ENCODE data around the gene TSC22D4. TPM values are rescaled to one million over a fixed set of nuclear protein-coding genes. Genes with fewer than 3 reads are reported as not detected.
A peak's percentile ranks its signal among the peaks of the same experiment; 100 is the strongest.
"Not testable (repeated sequence)": the region's sequence is repeated elsewhere in the genome, so short reads cannot be mapped to it uniquely, and the experiment has no call there.

TSC22D4 gene
- 39.4 TPM for polyA plus RNA-seq (2012; ENCODE audit: low read depth, missing spikeins)

GRCh38 chr7:100478958-100479660 lies at the start of gene TSC22D4:
TSS of gene TSC22D4 (minus strand) at chr7:100479214. CDS start at chr7:100478038, 1,176 bp downstream.
- peak; percentile 94 for FAIRE-seq

GRCh38 chr7:100528108-100528866 lies 49.3 kb upstream of the TSC22D4 start:
- not testable (repeated sequence) for DNase-seq (ENCODE audit: insufficient read length, low spot score); FAIRE-seq

More at GRCh38 chr7:100478958-100479660, at the start of gene TSC22D4:
- TF ChIP-seq POLR2AphosphoS5 (IDR thresholded peaks at IDR 0.05; ENCODE audit: low read depth, low read length) (peak; percentile 74), POU2F2 (IDR thresholded peaks at IDR 0.05; ENCODE audit: low read depth, low read length) (no peak), SPI1 (IDR thresholded peaks at IDR 0.05; ENCODE audit: low read depth, low read length) (peak; percentile 44), POLR2A (IDR thresholded peaks at IDR 0.05; ENCODE audit: low read depth, low read length) (peak; percentile 69; the same call in 1 of the 2 replicates), TAF1 (IDR thresholded peaks at IDR 0.05; ENCODE audit: low read depth, low read length) (peak; percentile 32), PAX5 (IDR thresholded peaks at IDR 0.05; ENCODE audit: insufficient read depth, low read length, severe bottlenecking) (no peak)
- DNase-seq (ENCODE audit: insufficient read length, low spot score) = peak; percentile 92

- not testable (repeated sequence) for FAIRE-seq; DNase-seq (ENCODE audit: insufficient read length, low spot score)
Measured at GRCh38 chr7:100523192-100523591, 44.2 kb upstream of the TSC22D4 start.

- FAIRE-seq; DNase-seq (ENCODE audit: insufficient read length, low spot score): not testable (repeated sequence)
- peak; percentile 55 for TF ChIP-seq SPI1 (IDR thresholded peaks at IDR 0.05; ENCODE audit: low read depth, low read length)
Measured at GRCh38 chr7:100521909-100522593, 43.0 kb upstream of the TSC22D4 start.

GRCh38 chr7:100521076-100521475 lies 42.1 kb upstream of the TSC22D4 start:
- FAIRE-seq = no peak
- no peak for TF ChIP-seq PAX5 (IDR thresholded peaks at IDR 0.05; ENCODE audit: insufficient read depth, low read length, severe bottlenecking)
- TF ChIP-seq POLR2AphosphoS5 (IDR thresholded peaks at IDR 0.05; ENCODE audit: low read depth, low read length) = no peak
- no peak for TF ChIP-seq TAF1 (IDR thresholded peaks at IDR 0.05; ENCODE audit: low read depth, low read length)
- TF ChIP-seq POLR2A (IDR thresholded peaks at IDR 0.05; ENCODE audit: low read depth, low read length) = no peak
- no peak for TF ChIP-seq POU2F2 (IDR thresholded peaks at IDR 0.05; ENCODE audit: low read depth, low read length)
- TF ChIP-seq SPI1 (IDR thresholded peaks at IDR 0.05; ENCODE audit: low read depth, low read length) = no peak
- no peak for DNase-seq (ENCODE audit: insufficient read length, low spot score)

GRCh38 chr7:100520138-100520537 lies 41.1 kb upstream of the TSC22D4 start:
- TF ChIP-seq TAF1 (IDR thresholded peaks at IDR 0.05; ENCODE audit: low read depth, low read length) (no peak), SPI1 (IDR thresholded peaks at IDR 0.05; ENCODE audit: low read depth, low read length) (no peak), POLR2AphosphoS5 (IDR thresholded peaks at IDR 0.05; ENCODE audit: low read depth, low read length) (no peak)
- FAIRE-seq (no peak), DNase-seq (ENCODE audit: insufficient read length, low spot score) (no peak)

GRCh38 chr7:100519580-100519979 lies 40.6 kb upstream of the TSC22D4 start:
- no peak for TF ChIP-seq POLR2AphosphoS5 (IDR thresholded peaks at IDR 0.05; ENCODE audit: low read depth, low read length)
- no peak for TF ChIP-seq TAF1 (IDR thresholded peaks at IDR 0.05; ENCODE audit: low read depth, low read length)
- no peak for TF ChIP-seq POU2F2 (IDR thresholded peaks at IDR 0.05; ENCODE audit: low read depth, low read length)
- TF ChIP-seq PAX5 (IDR thresholded peaks at IDR 0.05; ENCODE audit: insufficient read depth, low read length, severe bottlenecking) = no peak
- no peak for TF ChIP-seq SPI1 (IDR thresholded peaks at IDR 0.05; ENCODE audit: low read depth, low read length)
- TF ChIP-seq POLR2A (IDR thresholded peaks at IDR 0.05; ENCODE audit: low read depth, low read length) = no peak
- DNase-seq (ENCODE audit: insufficient read length, low spot score) (no peak), FAIRE-seq (no peak)

- FAIRE-seq = no peak
- no peak for TF ChIP-seq PAX5 (IDR thresholded peaks at IDR 0.05; ENCODE audit: insufficient read depth, low read length, severe bottlenecking)
- no peak for TF ChIP-seq POLR2A (IDR thresholded peaks at IDR 0.05; ENCODE audit: low read depth, low read length)
- TF ChIP-seq SPI1 (IDR thresholded peaks at IDR 0.05; ENCODE audit: low read depth, low read length) = no peak
- TF ChIP-seq POU2F2 (IDR thresholded peaks at IDR 0.05; ENCODE audit: low read depth, low read length) = no peak
- no peak for TF ChIP-seq POLR2AphosphoS5 (IDR thresholded peaks at IDR 0.05; ENCODE audit: low read depth, low read length)
- no peak for TF ChIP-seq TAF1 (IDR thresholded peaks at IDR 0.05; ENCODE audit: low read depth, low read length)
Measured at GRCh38 chr7:100517305-100517704, 38.3 kb upstream of the TSC22D4 start.

GRCh38 chr7:100516135-100516812 lies 37.3 kb upstream of the TSC22D4 start:
- DNase-seq (ENCODE audit: insufficient read length, low spot score) = no peak
- 0 out of 2 replicates have a peak, but pooled peaks have one; percentile 38 for TF ChIP-seq POU2F2 (IDR thresholded peaks at IDR 0.05; ENCODE audit: low read depth, low read length)
- TF ChIP-seq POLR2AphosphoS5 (IDR thresholded peaks at IDR 0.05; ENCODE audit: low read depth, low read length) = no peak
- FAIRE-seq = peak; percentile 74

More at GRCh38 chr7:100517305-100517704, 38.3 kb upstream of the TSC22D4 start:
- DNase-seq (ENCODE audit: insufficient read length, low spot score) = no peak

- DNase-seq (ENCODE audit: insufficient read length, low spot score) (no peak), FAIRE-seq (no peak)
- TF ChIP-seq POU2F2 (IDR thresholded peaks at IDR 0.05; ENCODE audit: low read depth, low read length) = no peak
Measured at GRCh38 chr7:100515072-100515532, 36.1 kb upstream of the TSC22D4 start.

Data from GM12891 (cell line).